ENCODE measurements around the gene ITGAV.

Gene ITGAV

DNA sequence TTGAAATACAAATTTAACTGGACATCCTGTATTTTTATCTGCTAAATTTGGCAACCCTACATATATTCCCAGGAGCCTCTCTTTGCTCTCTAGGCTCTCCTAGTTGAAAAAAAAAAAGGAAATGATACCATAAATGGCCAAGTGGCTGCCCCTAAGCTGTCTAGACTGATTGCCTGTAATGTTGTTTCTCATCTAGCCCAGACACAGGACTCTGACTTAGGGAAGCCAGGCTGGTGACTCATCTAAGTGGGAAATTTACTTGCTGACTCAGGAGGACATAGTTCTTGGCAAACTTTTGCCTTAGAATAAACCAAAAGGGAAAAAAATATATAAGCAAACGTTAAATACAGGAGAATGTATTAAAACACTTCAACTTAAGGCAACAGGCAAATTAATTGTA lies 14.6 kb upstream of the ITGAV start:
- DNase-seq (ENCODE audit: low spot score): no peak

- no peak for DNase-seq (ENCODE audit: low spot score)
Measured at GRCh38 chr2:186575856-186576255, 14.0 kb upstream of the ITGAV start.

GRCh38 chr2:186576614-186577013 lies 13.2 kb upstream of the ITGAV start:
- DNase-seq (ENCODE audit: low spot score): no peak

GRCh38 chr2:186582698-186583097 lies 7.2 kb upstream of the ITGAV start:
- no peak for DNase-seq (ENCODE audit: low spot score)

DNA sequence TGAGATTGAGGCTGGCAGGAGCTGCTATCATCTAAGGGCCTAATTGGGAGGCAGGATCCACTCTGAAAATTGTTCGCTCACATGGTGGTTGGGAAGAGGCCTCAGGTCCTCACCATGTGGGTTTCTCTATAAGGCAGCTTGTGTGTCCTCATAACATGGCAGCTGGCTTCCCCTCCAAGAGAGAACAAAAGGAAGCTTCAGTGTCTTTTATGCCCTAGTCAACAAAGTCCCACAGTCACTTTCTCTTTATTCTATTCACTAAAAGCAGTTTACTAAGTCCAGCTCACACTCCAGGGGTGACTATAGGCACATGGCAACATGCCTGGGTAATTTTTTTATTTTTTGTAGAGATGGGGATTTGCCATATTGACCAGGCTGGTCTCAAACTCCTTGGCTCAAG lies 5.8 kb upstream of the ITGAV start:
- no peak for DNase-seq (ENCODE audit: low spot score)

GRCh38 chr2:186588421-186588820 lies 1.4 kb upstream of the ITGAV start:
- DNase-seq (ENCODE audit: low spot score): no peak

DNA sequence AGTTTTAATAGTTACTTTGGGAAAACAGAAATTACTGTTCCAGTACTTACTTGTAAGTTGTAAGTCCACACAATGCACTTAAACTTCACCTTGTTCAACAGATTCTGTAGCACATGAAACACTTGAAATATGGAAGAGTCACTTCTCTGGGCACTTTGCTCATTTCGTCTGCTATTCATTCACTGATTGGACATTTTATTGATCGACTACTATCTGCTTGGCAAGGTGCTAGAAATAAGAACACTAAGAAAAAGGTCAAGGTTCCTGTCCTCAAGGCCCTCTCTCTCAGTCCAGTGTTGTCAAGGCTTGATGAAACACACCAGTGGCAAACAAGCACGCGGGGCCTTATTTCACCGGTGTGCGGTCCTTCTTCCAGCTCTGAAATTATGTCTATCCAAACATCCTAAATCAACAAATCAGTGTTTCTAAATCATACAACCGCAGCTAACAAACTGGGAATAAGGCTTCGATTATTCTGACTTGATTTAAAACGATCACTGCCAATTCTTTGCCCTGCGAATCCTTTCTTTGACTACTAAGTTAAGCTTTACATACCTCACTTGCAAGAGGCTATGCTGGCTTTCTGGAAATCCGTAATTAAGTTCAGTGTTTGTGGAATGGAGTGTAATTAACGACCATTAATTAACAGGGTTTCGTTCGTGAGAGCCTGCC lies 780 bp upstream of the ITGAV start:
- peak; percentile 3 for DNase-seq (ENCODE audit: low spot score)

DNA sequence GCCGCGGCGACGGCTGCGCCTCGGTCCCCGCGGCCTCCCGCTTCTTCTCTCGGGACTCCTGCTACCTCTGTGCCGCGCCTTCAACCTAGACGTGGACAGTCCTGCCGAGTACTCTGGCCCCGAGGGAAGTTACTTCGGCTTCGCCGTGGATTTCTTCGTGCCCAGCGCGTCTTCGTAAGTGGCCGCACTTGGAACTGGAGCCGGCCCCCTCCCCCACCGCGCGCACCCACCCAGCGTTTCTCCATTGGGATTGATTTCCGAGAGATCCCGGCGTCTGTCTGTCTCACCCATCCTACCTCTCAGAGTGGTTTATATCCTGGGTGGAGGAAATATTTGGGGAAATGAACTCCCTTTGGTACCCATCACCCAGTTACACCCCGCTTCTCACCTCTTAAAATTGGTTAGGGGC lies 498 bp downstream of the ITGAV start:
- no peak for DNase-seq (ENCODE audit: low spot score)

DNA sequence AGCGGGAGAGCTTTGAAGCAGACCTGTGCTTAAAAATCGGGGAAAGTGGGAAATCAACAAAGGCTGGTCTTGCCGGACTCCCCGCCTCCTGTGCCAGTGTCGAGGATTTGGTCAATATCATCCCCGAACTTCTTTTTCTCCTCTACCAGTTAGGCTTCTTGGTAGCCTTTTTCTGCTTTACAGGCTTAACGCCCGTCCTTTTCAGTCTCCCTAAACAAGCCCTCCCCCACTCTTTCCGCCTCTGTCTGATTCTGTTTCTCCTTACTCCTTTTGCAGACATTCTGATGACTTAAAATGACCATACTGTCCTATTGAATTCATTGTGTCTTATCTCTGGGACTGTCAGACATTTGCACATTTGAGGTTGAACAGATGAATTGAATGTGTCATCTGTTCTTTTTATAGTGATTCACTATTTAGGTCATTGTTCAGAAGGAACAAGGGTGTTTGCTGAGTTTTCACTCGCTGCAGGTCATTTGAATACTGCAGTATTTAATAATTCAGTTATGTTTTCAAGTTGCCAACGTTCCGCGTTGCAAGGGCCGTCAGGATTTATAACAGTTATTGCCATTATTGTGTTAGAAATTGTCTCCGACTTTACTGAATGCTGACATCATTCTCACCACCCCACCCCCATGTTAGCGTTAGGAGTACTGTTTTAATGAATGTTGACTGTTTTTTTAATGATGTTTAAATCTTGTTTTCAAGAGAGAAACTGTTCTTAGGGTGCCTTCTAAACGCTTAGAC lies 1.1 kb downstream of the ITGAV start:
- DNase-seq (ENCODE audit: low spot score): peak; percentile 64

- no peak for DNase-seq (ENCODE audit: low spot score)
Measured at GRCh38 chr2:186591506-186591890, 1.6 kb downstream of the ITGAV start.

GRCh38 chr2:186592137-186592875 lies 2.5 kb downstream of the ITGAV start:
- DNase-seq (ENCODE audit: low spot score): no peak

- no peak for DNase-seq (ENCODE audit: low spot score)
Measured at GRCh38 chr2:186593523-186593922, 3.7 kb downstream of the ITGAV start.

GRCh38 chr2:186594001-186594722 lies 4.3 kb downstream of the ITGAV start:
- no peak for DNase-seq (ENCODE audit: low spot score)

GRCh38 chr2:186595219-186595618 lies 5.4 kb downstream of the ITGAV start:
- DNase-seq (ENCODE audit: low spot score): no peak

DNA sequence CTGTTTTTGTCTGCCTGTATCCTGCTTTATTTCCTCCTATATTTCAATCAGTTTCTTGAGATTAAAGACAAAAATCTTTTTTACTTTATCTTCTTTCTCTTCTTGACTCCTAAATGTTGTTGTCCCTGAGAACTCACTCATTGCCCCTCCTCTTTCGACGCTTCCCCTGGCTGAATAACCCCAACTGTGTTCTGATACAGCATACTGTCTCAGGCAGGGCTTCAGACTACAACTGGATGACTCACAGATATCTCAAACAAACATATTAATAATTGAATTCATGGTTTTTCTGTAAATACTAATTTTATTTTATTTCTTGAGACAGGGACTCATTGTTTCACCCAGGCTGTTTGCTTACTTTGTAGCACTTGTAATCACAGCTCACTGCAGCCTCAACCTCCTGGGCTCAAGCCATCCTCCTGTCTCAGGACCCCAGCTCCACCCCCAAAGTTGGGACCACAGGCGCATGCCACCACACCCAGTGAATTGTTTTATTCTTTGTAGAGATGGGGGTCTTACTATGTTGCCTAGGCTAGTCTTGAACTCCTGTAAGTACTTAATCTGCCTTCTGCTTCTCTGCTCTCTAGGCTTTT lies 9.4 kb downstream of the ITGAV start:
- DNase-seq (ENCODE audit: low spot score): no peak

DNA sequence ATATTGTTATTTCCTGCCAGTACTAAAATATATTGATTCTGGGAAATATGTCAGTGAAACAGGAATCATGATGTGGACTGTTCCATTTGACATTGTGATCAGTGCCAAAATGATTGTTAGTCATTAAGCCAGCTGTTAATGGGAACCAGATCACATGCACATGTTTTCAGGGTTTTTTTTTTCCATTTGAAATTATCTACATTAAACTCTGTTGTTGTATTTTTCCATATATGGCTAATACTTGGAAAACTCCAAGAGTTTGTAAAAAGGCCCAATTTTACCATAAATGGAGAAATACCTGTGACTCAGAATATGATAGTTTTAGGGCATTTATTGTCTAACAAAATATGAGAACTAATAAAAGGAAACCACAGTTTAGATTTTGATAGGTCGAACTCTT lies 13.4 kb downstream of the ITGAV start:
- no peak for DNase-seq (ENCODE audit: low spot score)

GRCh38 chr2:186605041-186605440 lies 15.2 kb downstream of the ITGAV start:
- DNase-seq (ENCODE audit: low spot score): no peak

DNA sequence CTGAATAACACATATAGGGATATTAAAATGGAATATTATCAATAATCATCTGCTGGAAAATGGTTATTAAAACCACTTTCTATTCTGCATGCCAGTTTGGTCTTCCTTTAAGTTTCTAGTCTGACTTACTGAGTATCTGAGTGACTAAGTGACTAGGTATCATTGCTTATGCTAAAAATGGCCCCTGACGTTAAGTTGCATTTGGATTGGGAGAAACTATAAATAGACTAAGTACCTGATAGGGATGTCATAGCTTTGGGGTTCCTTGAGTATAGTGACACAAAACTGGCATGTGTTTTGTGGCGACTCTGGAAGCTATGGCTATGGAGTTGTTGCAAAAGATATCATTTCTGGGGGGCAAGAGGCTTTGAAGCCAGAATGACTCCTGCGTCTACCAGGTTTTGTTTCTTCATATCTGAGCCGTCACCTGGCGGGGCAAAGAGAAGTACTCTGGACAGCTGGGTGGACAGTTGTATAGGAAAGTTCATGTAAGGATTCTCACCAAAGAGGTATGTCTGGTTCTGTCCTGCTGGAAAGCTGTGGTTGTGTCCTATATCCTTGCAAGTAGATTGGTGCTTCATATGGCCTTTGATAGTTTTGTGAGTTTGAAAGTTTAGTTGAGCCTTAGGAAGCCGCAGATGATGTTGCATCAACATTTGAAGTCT lies 17.9 kb downstream of the ITGAV start:
- no peak for DNase-seq (ENCODE audit: low spot score)

- no peak for DNase-seq (ENCODE audit: low spot score)
Measured at GRCh38 chr2:186610785-186611184, 20.9 kb downstream of the ITGAV start.

DNA sequence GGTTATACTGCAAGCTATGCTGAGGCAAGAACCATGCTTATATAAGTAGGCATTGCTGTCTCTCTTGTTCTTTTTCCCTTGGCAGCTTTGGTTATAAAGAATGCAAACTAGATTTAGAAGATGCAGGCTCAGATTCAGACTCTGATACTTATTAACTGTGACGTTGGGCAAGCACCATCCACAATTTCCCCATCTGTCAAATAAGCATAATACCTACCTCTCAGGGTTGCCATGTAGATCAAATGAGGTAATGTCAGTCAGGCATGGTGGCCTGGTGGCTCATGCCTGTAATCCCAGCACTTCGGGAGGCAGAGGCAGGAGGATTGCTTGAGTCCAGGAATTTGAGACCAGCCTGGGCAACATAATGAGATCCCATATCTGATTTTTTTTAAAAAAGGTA lies 21.7 kb downstream of the ITGAV start:
- no peak for DNase-seq (ENCODE audit: low spot score)

- no peak for DNase-seq (ENCODE audit: low spot score)
Measured at GRCh38 chr2:186612026-186612425, 22.2 kb downstream of the ITGAV start.
